ENCODE results near the gene CACTIN.
A peak's percentile ranks its signal among the peaks of the same experiment; 100 is the strongest.

Gene CACTIN

DNA sequence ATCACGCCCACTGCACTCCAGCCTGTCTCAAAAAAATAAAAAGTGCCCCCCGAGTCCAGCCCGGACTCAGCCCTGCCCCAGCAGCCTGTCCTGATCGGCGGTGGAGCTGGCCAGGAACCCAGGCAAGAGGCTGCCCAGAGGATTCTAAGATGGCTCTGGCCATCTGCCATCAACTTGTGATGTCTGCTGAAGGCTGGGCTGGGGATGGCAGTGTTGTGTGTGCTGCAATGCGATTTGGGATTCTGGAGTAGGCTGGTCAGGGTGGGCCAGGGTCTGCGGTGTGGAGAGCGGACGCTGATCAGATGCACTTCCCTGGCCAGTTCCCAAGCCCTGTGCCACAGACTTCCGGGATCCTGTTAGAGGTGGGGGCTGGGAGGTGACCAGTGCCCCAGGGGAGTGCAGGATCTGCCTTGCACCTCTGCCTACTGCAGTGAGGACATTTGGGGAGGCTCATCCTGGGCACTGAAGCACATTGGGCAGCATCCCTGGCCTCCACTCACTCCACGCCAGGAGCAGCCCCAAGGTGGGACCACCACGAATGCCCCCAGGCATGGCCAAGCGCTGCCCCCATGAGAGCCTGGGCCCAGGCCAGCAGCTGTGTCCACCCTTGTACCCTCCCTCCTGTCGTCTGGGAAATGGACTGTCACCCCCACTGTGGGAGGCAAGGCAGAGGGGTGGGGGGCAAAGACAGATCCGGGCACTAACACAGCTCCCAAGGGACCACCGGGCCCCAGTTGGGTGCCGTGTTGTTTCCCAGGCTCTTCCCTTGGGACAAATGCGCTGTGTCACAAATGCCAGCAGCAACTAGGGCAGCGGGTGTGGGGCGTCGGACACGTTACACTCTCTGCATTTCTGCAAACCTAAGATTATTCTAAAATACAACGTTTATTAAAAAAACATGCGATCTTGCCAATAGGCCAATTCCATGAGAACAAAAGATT, 16.5 kb downstream of the CACTIN start:
- no peak for DNase-seq (ENCODE audit: low spot score)

GRCh38 chr19:3608750-3609322, 17.8 kb downstream of the CACTIN start:
- DNase-seq (ENCODE audit: low spot score), result no peak

DNA sequence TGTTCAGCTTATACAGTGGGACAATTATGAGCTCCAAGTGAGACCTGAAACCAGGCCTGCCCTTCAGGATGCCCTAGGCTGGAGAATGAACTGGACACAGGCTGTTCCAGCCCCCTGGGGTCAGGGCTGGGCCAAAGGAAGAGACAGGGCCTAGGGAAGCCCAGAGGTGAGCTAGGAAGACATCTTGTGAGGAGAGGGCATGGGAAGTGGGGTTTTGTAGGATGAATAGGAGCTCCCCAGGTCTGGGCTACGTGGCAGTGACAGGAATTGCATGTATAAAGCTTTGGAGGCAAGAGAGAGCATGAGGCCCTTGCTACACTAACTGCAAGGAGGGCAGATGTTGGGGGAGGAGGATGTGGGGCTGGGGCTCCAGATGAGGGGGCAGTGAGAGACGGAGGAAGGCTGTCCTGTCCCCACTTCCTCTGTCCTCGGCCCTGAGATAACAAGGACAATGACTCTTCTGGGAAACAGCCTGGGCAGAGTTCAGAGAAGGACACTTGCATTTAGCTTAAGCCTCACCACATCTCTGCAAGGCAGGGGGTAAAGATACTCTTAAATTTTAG, 18.4 kb downstream of the CACTIN start:
- no peak for DNase-seq (ENCODE audit: low spot score)

DNA sequence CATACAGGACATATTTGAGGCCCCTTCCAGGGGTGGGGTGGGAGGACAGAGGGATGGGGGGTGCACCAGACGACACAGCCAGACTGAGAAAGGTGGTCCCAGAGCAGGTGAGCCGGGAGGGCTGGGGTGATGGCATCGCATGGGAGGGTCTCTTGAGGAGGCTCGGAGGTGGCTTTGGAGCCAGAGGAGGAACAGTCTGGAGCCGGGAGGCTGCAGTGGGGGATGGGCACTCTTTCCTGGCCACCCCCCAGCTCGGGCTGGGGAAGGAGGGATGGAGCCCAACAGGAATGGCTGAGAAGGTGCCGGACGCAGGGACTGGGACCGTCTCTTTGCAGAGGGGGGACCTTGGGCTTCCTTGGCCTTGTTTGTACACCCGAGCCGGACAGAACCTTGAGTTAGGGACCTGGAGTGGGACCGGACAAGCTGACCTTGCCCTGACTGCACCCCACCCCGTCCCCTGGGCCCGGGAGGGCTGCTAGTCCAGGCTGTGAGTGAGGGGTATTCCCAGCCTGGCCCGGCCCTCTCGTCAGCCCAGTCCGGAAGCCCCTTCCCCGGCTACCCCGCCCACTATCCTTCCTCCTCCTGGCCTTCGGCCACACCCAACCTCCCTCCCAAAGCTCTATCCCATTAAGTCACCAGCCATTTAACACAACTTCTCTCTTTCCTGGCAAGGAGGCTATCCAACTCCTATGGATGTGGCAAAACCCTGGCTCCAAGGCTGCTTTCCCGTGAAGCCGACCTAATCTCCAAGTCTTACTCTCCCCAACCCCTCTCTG, 19.1 kb downstream of the CACTIN start:
- DNase-seq (ENCODE audit: low spot score), result no peak

DNA sequence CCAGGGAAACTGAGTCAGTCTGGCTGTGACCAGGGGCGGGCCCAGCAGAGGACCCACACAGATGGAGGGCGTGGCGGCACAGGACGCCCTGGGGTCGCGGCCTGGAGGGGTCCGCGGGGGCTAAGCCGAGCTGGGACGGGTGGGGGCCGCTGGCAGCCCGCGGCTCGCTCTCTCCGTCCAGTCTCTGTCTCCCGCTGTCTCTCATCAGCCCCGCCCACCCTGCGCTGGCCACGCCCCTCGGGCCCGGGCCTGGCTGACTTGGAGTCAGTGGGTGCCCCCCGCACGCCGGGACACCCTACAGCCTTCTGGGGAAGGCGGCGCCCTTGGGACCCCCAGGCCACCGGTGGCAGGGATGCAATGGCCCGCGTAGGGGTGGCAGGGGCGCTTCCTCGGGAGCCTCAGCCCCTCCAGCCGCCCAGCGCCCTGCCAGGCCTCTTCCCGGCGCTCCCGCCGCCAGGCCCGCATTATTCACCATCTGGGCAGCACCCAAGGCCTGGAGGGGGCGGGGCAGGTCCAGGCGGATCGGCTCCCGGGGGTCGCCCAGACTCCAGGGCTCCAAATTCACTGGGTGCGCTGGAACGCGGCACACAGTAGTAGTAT, 19.8 kb downstream of the CACTIN start, which contains the start of gene TBXA2R:
Gene TBXA2R, minus strand, starts transcription at position 186 of the 600 bp plus-strand sequence. CDS start 6,241 bp downstream, outside the sequence.
- peak; percentile 67 for DNase-seq (ENCODE audit: low spot score)

DNA sequence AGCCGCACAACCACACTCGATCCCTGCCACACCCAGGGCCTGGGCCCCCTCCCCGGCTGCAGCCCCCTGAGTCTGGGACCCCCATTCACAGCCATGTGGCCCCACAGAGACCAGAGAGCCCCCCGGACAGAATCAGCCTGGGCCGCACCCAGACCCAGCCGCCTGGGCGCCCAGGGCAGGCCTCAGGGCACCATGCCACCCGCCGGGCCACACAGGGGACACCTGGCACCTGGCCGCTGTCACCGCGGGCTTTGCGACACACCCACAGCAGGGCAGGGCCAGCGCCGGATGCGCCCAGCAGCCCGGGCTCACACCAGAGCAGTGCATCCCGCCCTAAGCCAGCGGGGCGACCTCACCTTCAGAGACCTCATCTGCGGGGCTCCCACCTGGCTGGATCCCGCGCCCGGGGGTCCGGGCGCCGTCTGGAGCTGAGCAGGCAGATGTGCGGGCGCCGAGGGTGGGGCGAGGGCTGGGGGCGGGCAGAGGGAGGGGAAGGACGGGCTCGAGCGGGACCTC, 20.4 kb downstream of the CACTIN start:
- DNase-seq (ENCODE audit: low spot score), result no peak

DNA sequence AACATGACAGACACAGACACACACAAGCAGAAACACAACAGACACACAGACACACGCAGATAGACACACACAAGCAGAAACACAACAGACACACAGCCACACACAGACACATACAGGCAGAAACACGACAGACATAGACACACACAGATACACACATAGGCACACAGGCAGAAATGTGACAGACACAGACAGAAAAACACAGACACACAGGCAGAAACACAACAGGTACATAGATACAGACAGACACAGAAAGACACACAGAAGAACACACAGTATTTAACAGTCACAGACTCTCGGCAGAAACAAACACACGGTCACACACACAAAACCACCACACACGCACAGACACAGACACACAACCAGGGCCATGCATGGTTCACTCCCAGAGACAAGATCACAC, 20.8 kb downstream of the CACTIN start:
- no peak for DNase-seq (ENCODE audit: low spot score)

DNA sequence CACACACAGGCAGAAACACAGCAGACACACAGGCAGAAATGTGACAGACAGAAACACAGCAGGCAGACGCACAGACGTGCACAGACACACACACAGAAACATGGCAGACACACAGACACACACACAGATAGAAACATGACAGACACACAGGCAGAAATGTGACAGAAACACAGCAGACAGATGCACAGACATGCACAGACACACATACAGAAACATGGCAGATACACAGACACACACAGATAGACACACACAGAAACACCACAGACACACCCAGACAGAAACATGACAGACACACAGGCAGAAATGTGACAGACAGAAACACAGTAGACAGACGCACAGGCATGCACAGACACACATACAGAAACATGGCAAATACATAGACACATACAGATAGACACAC, 21.2 kb downstream of the CACTIN start:
- no peak for DNase-seq (ENCODE audit: low spot score)

GRCh38 chr19:3604987-3605343, 21.6 kb downstream of the CACTIN start:
- no peak for DNase-seq (ENCODE audit: low spot score)

DNA sequence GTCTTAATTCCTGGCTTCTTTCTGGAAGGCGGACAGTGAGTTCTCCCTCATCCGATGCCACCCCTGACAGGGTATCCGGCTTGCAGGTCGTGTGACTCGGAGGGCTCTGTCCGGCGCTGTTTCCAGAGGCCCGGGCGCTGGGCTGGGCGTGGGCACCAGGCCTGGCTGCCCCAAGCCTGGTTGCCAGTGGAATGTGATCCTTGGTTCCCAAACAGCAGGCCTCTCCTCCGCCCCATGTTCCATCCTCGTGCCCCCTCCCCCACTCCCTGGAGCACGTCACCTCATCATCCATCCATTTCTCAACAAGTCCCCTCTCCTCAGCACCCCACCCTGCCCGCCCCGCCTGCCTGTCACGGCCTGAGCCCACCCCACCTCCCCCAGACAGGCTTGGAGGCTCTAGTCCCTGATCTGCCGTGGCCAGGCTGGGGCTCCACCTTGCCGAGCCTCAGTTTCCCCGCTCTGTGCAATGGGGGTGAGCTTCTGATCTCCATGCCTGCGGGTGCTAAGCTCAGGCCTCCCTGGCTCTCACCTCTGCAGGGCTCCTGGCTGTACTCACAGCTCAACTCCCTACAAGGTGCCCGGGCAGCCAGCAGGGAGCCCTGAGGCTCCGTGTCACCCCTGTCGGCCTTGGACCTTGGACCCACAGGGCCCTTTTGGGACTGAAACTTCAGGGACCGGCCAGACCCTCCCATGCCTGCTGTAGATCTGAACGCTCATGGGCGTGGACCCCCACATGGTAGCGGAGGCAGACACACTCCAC, 22.2 kb downstream of the CACTIN start:
- DNase-seq (ENCODE audit: low spot score), result no peak

DNA sequence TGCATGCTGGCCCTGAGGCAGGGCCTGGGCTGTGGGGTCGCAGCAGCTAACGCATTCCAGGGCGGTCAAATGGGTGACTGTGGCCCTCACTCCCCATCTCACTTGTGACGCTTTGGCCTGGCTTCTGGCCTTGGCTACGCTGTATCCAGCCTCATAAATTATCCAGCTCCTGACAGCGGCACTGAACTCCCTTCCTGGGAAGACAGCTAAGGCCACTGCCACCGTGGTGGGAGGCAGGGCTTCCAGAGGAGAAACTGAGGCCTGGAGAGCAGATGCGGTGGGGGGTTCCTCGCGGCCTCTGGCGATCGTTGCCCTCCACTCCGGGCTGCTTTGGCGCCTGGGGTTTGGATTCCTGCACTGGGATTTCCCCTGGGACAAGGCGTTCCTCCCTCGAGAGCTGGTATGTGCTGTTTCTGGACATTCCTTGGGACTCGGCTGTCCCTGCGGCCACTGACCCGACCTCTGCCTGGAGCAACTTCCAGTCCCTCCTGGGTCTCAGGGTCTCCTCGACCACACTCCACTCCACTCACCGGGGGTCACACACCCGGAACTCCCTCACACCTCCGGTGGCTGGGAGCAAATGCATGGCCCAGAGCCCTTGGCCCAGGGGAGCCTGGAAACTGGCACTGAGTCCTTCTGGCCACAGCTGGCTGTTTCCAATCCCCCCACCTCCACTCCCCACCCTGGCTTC, 23.3 kb downstream of the CACTIN start:
- DNase-seq (ENCODE audit: low spot score), result no peak

- DNase-seq (ENCODE audit: low spot score), result no peak
These were observed 25.6 kb downstream of the CACTIN start for GRCh38 chr19:3601021-3601420.

DNA sequence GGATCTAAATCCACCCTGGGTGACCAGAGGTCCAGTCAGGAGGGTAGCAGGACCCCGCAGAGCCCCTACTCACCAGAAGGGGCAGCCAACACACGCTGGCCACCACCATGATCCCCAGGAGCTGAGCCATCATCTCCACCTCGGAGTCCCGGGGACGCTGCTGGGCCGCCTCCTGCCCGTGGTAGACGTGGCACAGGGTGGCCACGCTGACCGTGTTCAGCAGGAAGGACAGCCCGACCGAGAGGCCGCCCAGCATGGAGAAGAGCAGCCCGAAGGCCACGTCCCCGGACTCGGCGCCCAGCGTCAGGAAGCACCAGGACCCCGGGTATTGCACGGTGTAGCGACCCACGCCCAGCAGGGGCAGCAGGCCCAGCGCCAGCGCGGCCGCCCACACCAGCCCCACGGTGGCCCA, 26.8 kb downstream of the CACTIN start:
- peak; percentile 86 for DNase-seq (ENCODE audit: low spot score)

GRCh38 chr19:3595521-3596061, 31.0 kb downstream of the CACTIN start:
- DNase-seq (ENCODE audit: low spot score), result no peak

DNA sequence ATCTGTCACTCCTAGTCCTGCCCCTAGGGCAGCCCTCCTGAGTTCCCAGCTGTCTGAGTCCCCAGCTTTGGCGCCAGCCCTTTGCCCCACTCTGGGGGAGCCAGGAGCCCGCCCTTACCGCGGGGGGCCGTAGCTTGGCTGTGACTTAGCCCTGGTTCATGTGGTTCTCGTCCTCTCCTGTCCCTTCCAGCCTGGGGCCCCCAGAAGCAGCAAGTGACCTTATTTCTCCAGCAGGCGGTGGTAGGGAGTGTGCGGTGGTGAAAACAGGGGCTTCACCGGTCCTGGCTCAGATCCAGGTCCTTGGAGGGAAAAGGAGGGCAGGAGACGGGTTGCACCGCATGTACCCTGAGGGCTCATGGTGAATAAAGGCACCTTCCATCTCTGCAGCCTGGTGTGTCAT, 33.4 kb downstream of the CACTIN start:
- no peak for DNase-seq (ENCODE audit: low spot score)

DNA sequence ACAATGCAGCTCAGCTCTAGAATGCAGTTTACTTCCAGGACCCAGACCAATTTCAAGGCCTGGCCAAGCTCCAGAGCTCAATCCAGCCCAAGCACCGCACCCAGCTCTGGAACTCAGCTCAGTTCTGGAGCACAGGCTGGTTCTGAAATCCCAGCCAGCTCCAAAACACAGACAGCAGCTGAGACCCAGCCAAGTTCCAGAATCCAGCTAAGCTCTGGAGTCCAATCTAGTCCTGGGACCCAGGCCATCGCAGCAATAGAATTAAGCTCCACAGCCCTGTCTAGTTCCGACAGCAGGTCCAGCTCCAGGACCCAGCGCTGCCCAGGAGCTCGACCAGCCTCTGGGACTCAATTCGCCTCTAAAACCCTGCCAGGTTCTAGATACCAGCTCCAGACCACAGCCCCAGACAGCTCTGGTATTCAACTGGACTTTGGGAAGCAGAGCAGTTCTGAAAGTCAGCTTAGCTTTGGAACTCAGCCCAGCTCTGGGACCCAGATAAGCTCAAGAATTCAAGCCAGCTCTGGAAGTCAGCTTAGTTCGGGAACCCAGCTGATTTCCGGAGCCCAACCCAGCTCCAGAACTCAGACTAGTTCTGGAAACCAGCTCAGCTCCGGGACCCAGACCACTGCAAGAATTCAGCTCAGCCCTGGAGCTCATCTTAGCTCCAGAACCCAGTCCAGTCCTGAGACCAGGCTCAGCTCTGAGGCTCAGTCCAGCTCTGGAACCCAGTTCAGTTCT, 34.5 kb downstream of the CACTIN start:
- no peak for DNase-seq (ENCODE audit: low spot score)

DNA sequence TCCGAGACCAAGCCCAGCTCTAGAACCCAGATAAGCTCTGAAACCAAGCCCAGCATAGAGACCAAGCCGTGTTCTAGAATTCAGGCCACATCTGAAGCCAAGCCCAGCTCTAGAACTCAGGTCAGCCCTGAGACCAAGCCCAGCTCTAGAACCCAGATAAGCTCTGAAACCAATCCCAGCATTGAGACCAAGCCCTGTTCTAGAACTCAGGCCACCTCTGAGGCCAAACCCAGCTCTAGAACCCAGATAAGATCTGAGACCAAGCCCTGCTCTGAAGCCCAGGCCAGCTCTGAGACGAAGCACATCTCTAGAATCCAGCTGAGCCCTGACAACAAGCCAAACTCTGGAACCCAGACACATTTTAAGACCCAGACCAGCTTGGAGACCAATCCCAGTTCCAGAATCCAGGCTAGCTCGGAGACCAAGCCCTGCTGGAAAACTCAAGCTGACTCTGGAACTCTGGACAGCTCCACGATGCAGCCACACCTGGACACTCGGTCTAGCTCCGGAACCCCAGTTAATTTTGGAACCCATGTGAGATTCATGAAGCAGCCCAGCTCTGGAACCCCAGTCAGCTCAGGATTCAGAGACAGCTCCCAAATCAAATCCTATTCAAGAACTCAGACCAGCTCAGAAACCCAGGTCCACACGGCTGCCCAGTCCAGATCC, 35.5 kb downstream of the CACTIN start:
- no peak for DNase-seq (ENCODE audit: low spot score)

DNA sequence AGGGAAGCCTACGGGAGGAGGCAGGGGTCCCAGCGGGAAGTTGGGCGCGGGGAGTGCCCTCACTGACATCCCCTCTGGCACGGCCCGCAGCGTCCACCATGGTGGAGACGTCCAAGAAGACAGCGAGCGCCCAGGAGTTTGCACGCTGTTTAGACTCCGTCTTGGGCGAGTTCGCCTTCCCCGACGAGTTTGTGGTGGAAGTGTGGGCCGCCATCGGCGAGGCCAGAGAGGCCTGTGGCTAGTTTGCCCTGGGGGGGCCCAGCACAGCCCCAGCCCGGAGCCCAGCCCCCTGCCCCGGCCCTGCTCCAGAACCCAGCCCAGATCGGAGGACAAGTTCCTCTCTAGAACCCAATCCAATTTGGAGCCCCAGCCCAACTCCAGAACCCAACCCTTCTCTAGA, 36.6 kb downstream of the CACTIN start:
- DNase-seq (ENCODE audit: low spot score), result no peak

- DNase-seq (ENCODE audit: low spot score), result no peak
These were observed 37.2 kb downstream of the CACTIN start for GRCh38 chr19:3589439-3589838.
